ENCODE measurements around the gene SUZ12.
"Not testable (repeated sequence)": the region's sequence is repeated elsewhere in the genome, so short reads cannot be mapped to it uniquely, and the experiment has no call there.

- TF ChIP-seq TOX (CRISPR knock-in tag; IDR thresholded peaks at IDR 0.05; ENCODE audit: borderline replicate concordance); CREB5 (CRISPR knock-in tag; IDR thresholded peaks at IDR 0.05; ENCODE audit: low read depth); ZFP3 (CRISPR knock-in tag; IDR thresholded peaks at IDR 0.05); ZC3H10 (CRISPR knock-in tag; IDR thresholded peaks at IDR 0.05); GLIS3 (CRISPR knock-in tag; IDR thresholded peaks at IDR 0.05); ZFP30 (CRISPR knock-in tag; IDR thresholded peaks at IDR 0.05): not testable (repeated sequence)
- TF ChIP-seq, protein P1, sequence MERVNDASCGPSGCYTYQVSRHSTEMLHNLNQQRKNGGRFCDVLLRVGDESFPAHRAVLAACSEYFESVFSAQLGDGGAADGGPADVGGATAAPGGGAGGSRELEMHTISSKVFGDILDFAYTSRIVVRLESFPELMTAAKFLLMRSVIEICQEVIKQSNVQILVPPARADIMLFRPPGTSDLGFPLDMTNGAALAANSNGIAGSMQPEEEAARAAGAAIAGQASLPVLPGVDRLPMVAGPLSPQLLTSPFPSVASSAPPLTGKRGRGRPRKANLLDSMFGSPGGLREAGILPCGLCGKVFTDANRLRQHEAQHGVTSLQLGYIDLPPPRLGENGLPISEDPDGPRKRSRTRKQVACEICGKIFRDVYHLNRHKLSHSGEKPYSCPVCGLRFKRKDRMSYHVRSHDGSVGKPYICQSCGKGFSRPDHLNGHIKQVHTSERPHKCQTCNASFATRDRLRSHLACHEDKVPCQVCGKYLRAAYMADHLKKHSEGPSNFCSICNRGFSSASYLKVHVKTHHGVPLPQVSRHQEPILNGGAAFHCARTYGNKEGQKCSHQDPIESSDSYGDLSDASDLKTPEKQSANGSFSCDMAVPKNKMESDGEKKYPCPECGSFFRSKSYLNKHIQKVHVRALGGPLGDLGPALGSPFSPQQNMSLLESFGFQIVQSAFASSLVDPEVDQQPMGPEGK (CRISPR knock-in tag; IDR thresholded peaks at IDR 0.05; ENCODE audit: borderline replicate concordance), result not testable (repeated sequence)
Observed at GRCh38 chr17:32047663-32048062, 110.9 kb downstream of the SUZ12 start.

Data from SK-N-SH treated with all-trans-retinoic acid at 6 μM for 48 hours (cell line).